Thoracic aorta (tissue), 2 donors: Measurements from ENCODE around the gene PLA2G6. TPM values are rescaled to one million over a fixed set of nuclear protein-coding genes. Genes with fewer than 3 reads are reported as not detected.
A peak's percentile ranks its signal among the peaks of the same experiment; 100 is the strongest.

Source experiments
- ATAC-seq: fragments of 150-250 bp; one replicate; pipeline ENCODE4 v1.8.0; 2017; ENCODE audit warnings: low read depth; ENCODE audit not compliant: insufficient number of reproducible peaks, low FRiP score
- DNase-seq: peaks from one replicate; pipeline ENCODE4 v3.0.0-alpha.2; 2020; ENCODE audit warnings: low spot score
- H3K27ac ChIP-seq, 2 donors: fragments of 200-600 bp; sonication (generic); 1 replicate in 1 of 2; 2 replicates in 1 of 2; pipeline ENCODE4 v1.5.1; 2016; ENCODE audit warnings: mild to moderate bottlenecking in 2 of 2, moderate library complexity in 2 of 2
- H3K27me3 ChIP-seq: fragments of 200-600 bp; sonication (generic); replicated peaks from 2 replicates; pipeline ENCODE4 v1.6.0; 2016; ENCODE audit warnings: mild to moderate bottlenecking; ENCODE audit not compliant: insufficient read depth
- H3K36me3 ChIP-seq: fragments of 200-600 bp; sonication (generic); one replicate; pipeline ENCODE4 v1.5.1; 2016
- H3K4me1 ChIP-seq, 2 donors: fragments of 200-600 bp; sonication (generic); 1 replicate in 1 of 2; 2 replicates in 1 of 2; pipeline versions ENCODE4 v1.5.1 to v1.6.0; 2016; ENCODE audit warnings: low read depth in 2 of 2, mild to moderate bottlenecking in 1 of 2; ENCODE audit not compliant: control insufficient read depth in 1 of 2
- H3K4me3 ChIP-seq: fragments of 200-600 bp; sonication (generic); 2 replicates; pipeline ENCODE4 v1.5.1; 2016; ENCODE audit warnings: mild to moderate bottlenecking
- H3K9me3 ChIP-seq: fragments of 200-600 bp; sonication (generic); 2 replicates; pipeline ENCODE4 v1.5.1; 2016
- total RNA-seq, 2 donors: library from RNA; depleted of rRNA; stranded (reverse); fragments of >200 nt; gene quantifications; one replicate each; pipeline versions ENCODE4 v1.1.0 to v1.2.3, GENCODE V29; 2016
- TF ChIP-seq, protein P1 (sequence below): fragments of 200-600 bp; sonication (generic); IDR thresholded peaks from one replicate; pipeline ENCODE4 v1.5.1; 2019; ENCODE audit warnings: antibody characterized with exemption

Gene PLA2G6
- total RNA-seq, 2 donors from 2014 or later: 27.4 to 50.4 TPM

DNA sequence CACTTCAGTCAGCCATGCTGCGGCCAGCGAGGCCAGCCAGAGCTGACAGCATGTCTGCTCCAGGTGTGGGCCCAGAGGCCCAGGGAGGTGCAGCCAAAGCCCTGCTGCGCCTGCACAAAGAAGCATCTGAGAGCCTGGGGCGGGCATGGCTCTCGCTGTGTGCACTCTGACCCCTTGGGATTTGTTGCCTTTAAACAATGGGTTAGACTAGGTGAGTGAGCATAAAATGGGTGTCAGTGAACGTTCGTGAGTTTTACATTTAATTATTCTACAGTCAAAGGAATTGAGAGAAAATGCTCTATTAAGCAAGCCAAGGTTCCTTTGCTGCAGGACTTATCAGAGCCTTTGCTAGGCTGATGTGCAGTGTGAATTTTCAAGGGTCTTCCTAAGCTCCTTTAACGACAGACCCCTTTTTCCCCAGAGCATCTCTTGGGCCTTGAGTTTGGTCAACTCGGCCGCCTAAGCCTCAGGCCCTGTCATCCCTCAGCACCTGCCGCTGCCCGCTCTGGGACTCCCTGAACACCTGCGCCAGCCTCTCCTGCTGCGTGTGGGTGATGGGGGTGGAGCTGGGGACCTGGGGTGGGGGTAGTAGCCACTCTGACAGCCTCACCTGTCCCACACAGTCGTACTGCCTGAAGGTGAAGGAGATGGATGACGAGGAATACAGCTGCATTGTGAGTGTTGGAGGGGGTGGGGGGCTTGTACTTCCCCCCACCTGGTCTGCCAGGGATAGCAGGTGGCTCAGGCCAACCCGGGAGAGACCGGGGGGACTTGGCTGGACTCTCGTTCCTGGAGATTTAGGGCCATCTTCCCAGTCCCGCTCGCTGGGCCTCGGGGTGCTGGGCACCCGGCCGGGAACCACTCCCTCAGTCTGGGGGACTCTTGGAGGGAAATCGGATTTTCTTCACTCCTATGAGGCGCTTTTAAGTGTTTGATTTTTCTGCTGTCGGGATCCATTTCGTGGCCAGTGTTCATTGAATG is 108.2 kb downstream of the PLA2G6 start:
- Histone ChIP-seq H3K36me3 (peaks cover 36% of the 10 kb centered on the region), H3K27ac (no peak overlapping the region), H3K9me3 (no peaks in the 10 kb centered on the region), H3K4me1 (peaks cover 15 to 36% of the 10 kb centered on the region in 2 donors), H3K27me3 (no peaks in the 10 kb centered on the region), H3K4me3 (no peak overlapping the region)
- TF ChIP-seq, protein P1, sequence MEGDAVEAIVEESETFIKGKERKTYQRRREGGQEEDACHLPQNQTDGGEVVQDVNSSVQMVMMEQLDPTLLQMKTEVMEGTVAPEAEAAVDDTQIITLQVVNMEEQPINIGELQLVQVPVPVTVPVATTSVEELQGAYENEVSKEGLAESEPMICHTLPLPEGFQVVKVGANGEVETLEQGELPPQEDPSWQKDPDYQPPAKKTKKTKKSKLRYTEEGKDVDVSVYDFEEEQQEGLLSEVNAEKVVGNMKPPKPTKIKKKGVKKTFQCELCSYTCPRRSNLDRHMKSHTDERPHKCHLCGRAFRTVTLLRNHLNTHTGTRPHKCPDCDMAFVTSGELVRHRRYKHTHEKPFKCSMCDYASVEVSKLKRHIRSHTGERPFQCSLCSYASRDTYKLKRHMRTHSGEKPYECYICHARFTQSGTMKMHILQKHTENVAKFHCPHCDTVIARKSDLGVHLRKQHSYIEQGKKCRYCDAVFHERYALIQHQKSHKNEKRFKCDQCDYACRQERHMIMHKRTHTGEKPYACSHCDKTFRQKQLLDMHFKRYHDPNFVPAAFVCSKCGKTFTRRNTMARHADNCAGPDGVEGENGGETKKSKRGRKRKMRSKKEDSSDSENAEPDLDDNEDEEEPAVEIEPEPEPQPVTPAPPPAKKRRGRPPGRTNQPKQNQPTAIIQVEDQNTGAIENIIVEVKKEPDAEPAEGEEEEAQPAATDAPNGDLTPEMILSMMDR: no peak
- DNase-seq (no peak), ATAC-seq (no peak)

DNA sequence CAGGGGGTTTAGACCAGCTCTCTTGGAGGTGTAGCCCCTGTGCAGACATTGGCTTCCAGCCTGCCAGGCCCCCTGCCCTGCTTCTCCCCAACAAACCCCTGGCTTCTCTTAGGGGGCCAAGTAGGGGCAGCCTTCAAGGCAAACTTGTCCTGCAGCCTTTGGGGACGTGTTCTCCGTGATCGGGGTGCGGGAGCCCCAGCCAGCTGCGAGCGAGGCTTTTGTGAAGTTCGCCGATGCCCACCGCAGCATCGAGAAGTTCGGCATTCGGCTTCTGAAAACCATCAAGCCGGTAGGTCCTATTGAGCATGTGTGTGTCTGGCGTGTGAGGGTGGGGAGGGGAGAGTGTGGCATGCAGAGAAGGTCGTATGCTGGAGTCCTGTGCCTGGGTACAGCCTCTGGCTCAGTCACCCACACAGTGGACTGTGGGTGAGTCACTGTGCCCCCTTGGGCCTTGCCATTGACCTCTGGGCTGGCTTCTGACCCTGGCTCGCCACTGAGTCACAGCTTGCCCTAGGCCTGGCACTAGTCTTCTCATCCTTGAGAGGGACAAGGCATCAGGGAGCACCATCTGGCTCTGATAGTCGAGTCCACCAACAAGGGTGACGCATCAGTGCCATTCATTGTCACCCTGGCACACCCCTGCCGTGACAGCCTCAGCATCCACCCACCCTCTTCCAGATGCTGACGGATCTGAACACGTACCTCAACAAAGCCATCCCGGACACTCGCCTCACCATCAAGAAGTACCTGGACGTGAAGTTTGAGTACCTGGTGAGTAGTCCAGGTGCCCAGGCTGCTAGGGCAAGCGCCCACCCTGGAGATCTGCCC is 109.1 kb downstream of the PLA2G6 start:
- H3K9me3 ChIP-seq: no peaks in the 10 kb centered on the region
- TF ChIP-seq, protein P1: no peak
- peaks cover 21 to 45% of the 10 kb centered on the region in 2 donors for H3K4me1 ChIP-seq
- no peaks in the 10 kb centered on the region for H3K27me3 ChIP-seq
- peak overlapping the region; percentile 94 to 98 for H3K27ac ChIP-seq
- DNase-seq (no peak), ATAC-seq (no peak)
- no peak overlapping the region for H3K4me3 ChIP-seq
- H3K36me3 ChIP-seq: peaks cover 36% of the 10 kb centered on the region

DNA sequence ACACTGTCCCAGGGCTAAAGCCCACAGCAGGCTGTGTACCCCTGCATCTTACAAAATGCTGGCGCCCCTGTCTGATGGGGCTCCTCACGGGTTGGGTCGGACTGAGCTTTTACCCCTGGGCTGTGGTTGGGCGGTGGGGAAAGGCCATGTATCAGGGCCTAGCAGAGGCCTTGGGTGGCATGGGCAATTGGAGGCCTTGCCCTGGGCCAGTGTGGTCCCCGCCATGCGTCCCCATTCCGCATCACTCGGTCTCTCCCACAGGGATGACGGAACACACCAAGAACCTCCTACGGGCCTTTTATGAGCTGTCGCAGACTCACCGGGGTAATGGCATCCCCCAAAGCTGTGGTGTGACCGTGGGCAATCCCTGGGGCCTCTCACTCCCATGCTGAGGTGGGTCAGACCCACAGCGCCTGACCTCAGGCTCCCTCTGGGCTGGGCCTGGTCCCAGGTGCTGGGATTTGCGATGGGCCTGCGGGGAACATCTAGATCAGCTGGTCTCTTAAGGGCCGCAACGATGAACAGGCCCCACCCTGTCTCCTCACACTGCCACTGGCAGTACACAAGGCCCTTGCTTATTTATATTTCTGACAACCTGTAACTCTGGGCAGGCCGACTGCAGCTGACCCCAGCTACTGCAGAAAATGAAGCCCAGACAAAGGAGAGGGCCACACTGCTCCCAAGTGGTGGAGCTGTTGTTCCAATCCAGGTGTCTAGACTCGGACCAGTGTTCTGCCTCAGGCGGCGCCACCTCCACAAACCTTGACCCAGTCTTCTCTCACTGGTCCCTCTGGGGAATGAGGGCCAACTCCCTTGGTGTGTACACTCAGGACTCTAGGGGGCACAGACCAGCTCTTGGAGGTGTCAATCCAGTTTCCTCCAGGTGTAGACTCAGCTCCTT is 110.0 kb downstream of the PLA2G6 start:
- Histone ChIP-seq H3K4me3 (no peak overlapping the region), H3K36me3 (peaks cover 36% of the 10 kb centered on the region), H3K27me3 (no peaks in the 10 kb centered on the region), H3K27ac (peak overlapping the region; percentile 94 to 98), H3K4me1 (peaks cover 27 to 54% of the 10 kb centered on the region in 2 donors), H3K9me3 (no peaks in the 10 kb centered on the region)
- ATAC-seq: no peak
- DNase-seq: no peak
- TF ChIP-seq, protein P1: no peak

DNA sequence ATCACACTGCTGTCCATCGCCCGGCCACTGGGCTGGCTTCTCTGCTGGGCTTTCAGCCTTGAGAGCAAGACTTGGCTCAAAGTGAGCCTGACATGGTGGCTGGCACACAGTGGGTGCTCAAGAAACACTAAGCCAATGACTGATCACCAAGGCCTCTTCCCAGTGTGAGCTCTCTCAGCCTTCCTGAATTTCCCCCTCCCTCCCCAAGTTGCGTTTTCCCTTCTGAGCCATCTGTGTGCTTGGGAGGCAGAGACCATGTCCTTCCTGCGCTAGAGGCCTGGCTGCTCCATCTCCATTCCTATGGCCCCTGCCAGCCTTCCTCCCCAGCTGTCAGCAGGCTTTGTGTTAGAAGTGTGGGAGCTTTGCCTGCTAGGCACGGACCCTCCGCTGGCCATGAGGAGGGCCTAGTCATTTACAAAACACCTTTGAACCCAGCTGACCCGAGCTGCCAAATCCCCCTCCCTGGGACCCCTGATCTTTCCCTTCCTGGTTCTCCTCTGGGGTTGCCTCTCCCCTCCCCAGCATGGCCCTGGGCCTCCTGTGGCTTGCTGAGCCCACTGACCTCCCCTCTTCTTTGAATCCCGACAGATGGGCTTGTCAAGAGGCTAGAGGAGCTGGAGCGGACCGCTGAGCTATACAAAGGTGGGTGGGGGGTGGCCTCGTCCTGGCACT is 111.2 kb downstream of the PLA2G6 start:
- TF ChIP-seq, protein P1: no peak
- Histone ChIP-seq H3K4me3 (no peak overlapping the region), H3K36me3 (peaks cover 43% of the 10 kb centered on the region), H3K9me3 (no peaks in the 10 kb centered on the region), H3K27ac (peak overlapping the region; percentile 94 to 98), H3K27me3 (no peaks in the 10 kb centered on the region), H3K4me1 (peaks cover 32 to 58% of the 10 kb centered on the region in 2 donors)
- DNase-seq (no peak), ATAC-seq (no peak)
